HT1080 (cell line): Measurements from ENCODE around the gene CALB2. TPM values are rescaled to one million over a fixed set of nuclear protein-coding genes. Genes with fewer than 3 reads are reported as not detected.

ENCODE experiments used
- DNase-seq: peaks from one replicate; pipeline ENCODE4 v3.0.0-alpha.2; 2015; ENCODE audit warnings: low read depth
- total RNA-seq: library from RNA; depleted of rRNA; stranded (reverse); fragments of >200 nt; shearing (Covaris generic); gene quantifications from 2 replicates; pipeline ENCODE4 v1.2.3, GENCODE V29; 2014

The CALB2 gene
- total RNA-seq, 1 experiment from 2014 or later: 6.9 TPM

DNA sequence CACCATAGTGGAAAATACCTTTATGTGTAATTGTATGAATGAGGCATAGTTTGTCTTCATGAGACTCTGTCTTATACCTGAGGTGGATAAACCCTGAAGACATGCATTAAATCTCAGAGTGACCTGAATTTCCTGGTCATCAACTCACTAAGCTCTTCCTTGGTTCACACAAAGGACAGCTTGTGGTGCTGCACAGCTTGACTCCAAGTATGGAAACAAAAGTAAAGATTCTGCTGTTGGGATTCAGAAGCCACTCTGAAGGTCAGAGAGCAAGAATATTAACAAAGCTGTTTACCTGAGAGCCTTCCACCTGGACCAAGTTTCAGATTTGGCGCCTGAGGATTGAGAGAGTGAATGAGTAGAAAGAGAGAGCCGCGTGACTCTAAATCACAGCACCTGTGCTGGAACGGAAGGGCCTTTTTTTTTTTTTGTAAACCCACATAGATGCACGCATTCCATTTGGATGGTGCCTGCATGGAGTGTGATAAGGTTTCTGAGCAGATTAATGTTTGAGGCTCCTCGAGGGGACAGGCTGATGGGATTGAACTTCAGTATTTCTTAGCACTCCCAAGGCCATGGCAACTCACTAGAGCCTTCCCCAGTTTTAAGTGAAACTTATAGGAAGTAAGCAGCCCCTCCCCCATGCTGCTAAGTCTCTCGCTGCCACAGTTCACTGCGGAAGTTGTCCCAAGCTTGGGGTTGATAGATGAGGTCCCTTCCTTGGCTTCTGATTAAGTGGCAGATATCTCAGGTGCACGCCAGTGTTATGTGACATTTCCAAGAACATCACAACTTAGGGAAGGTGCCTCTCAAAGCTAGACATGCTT, 28.7 kb downstream of the CALB2 start:
- no peak for DNase-seq

DNA sequence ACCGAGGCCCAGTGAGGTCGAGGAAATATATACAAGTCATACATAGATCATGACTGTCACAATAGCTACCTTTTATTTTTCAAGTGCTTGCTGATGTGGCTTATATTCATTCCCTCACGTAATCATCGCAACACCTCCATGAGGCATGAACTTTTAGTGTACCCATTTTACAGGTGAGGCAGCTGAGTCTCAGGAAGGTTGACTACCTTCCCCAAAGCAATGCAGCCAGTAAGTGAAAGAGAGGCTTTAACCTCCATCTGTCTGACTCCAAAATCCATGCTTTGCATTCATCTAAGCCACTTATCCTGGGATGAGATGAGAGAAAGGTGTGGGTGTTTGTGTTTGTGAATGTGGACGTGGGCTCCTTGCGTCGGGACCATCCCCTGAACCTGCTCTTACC, 30.8 kb downstream of the CALB2 start:
- no peak for DNase-seq

DNA sequence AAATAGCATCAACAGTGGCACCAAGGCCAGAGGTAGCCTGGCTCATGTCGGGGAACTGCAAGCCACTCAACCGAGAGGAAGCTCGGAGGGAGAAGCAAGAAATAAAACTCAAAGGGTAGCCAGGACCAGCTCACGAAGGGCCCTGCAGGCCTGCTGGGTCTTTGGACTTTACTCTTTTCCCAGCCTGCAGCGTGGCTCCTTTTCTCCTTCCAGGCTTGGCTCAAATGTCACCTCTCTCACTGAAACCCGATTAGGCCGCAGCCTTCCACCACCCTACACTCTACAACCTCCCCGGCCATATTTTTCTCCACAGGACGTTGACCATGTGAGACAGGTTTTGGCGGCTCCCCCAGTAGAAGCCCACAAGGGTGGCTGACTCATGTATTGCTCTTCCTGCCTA, 38.1 kb downstream of the CALB2 start:
- no peak for DNase-seq

DNA sequence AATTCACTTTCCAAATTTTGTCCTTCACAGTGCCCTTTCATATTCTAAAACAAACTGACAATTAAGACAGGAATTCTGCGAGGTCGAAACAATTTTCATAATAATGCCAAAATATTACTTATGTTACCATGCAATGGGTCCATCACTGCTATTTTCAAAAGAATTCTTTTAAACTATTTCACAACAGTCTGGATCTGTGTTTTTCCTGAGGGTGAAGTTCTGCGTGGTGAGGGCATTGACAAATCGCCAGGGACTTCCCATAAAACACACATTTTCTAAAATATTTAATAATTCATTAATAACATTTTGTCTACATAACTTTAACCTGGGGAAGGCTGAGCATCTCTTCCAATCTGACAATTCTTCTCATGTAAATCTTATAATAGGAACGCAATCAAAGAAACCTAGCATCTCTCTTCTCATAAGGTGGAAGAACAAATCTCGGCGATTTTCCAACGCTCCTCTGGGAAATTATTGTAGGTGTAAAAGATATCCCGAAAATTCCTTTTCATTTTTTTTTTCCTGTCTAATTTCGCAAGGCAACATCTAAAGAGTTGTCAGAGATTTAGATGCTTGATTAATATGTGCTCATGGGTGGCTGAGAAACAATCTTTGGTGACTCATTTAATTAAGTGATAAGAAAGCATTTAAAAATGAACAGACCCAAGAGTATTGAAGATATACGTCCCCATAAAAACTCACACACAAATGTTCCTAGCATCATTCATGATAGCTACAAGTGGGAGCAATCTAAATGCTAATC, 41.5 kb downstream of the CALB2 start:
- no peak for DNase-seq

DNA sequence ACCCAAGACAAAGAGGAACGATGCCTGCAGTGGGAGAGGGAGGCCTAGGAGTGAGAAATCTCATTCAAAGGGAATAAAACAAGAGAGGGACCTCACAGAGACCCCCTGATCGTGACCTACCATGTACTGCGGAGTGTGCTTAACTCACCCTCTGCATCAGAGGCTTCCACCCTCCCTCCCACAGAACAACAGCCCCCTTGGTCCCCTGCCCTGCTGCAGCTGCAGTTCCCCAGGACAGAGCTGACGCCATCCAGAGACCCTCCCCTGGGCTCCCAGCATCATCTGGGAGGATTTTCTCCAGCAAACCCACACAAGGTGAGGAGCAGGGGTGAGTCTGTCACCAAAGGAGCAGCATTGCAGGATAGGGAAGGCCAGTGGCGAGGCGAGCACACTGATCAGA, 43.5 kb downstream of the CALB2 start:
- DNase-seq: no peak

DNA sequence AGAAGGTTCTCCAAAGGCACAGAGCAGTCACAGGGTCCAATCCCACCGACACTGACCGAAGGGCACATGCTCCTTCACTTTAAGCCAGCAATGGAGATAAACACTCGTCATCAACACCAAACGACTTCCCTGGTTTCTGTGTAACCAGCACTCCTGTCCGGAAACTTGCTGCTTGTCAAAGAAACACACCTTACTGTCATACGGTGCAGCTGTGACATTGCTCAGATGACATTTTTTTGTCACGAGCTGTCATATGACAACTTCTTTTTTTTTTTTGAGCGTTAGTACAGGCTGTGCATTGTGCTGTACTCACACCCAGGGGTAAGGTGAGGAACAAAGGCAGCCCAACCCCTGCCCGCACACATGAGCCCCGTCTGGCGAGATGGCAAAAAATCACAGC, 44.2 kb downstream of the CALB2 start:
- DNase-seq: no peak

DNA sequence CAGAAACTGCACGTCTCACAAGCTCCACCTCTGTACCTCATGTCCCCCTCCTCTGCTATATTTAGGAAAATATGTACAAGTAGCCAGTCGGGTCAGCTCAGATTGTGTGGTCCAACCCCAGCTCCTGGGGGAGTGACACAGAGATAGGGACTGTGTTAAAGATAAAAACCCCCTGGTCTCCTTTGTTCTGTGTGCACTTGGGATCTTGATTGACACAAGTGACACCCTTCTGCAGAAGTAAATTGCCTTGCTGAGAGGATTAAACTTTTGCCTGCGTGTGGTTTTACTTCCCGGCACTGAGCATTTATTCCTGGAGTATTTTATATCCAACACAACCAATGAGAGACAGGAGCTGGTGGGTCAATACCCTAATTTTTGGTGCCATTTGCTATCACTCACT, 45.8 kb downstream of the CALB2 start:
- DNase-seq: no peak

DNA sequence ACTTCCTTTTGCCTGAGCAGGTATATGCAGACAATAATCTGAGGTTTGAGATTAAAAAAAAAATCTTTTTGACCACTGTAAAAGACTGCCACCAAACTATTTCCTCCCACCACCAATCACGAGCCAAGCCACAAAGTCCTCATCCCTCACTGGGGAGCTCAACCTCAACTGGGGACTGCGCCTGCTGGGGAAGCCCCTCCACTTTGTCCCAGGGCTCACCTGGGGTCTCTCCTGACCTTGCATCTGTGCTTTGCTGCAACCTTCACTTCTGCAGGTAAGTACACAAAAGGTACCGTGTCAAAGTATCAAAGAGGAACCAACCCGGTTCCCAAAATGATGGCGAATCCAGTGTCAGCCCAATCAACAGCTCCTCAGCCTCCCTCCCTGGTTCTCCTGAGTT, 47.8 kb downstream of the CALB2 start:
- no peak for DNase-seq

DNA sequence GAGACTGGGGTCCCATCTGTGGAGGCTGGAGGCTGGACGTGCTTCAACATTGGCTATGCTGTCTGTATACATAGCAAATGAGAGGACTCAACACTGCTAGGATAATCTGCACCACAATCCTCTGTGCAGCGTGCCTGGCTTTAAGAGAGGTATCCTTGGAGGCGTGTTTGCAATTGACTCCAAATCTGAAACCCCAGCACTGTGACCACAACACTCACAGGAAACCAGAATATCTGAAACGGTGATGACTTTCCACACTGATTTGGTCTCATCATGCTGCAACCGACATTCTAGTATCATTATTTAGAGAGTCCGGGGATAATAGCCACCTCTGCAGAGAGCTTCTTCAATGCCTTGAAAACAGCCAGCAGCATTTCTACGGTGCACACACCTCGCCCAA, 48.2 kb downstream of the CALB2 start:
- DNase-seq: no peak

DNA sequence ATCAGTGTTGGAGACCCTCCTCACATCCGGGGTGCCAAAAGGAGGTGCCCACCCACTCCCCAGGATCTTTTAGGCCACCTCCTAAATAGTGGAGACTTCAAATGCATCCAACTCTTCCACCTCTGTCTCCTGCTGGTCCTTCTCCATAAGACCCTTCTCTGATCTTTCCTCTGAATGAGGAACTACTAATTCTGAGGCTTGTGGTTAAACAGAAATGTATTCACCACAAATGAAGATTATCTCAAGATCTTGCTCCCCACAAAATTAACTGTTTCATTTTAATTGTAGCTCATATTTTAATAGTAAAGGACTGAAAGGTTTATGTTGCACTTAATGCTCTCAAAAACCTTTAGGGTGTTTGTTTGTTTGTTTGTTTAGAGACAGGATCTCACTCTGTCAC, 49.2 kb downstream of the CALB2 start:
- DNase-seq: no peak

DNA sequence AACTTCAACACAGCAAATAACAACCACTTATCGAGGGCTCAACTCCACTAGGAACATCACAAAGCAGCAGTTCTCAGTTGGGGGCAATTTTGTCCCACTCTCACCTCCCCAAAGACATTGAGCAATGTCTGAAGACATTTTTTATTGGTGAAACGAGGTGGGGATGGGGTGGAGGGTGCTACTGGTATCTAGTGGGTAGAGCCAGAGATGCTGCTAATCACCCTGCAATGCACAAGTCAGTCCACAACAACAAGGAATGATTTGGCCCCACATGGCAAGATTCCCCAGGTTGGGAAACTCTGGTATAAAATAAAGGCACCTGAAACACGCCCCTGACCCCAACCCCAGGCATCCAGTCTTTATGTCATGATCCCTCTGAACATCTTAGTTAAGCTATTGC, 50.0 kb downstream of the CALB2 start:
- DNase-seq: no peak

DNA sequence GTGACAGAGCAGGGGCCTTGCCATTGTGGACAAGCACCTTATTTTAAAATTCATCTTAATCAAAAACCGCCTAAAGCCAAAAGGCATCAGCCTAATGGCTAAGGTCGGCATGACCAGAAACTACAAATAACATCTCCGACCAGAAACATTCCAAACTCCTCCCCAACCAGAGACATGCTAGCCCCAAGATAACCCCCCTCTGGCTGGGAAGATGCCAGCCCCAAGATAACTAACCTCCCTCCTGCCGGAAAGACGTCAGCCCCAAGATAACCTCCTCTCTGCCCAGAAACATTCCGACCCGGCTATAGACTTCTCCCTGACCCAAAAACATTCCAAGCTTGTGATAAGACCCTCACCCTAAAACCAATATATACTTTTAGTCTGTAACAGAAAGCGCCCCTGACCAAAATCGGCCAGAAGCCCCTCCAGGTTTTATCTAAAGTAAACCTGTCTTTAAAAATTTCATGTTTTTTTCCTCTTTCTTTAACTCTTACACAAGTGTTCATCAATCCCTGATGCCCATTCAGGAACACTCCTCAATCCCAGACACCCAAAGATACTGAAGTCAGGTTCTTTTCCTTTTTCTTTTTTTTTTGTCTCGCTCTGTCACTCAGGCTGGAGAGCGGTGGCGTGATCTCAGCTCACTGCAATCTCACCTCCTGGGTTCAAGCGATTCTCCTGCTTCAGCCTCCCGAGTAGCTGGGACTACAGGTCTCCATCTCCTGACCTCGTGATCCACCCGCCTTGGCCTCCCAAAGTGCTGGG, 50.7 kb downstream of the CALB2 start:
- no peak for DNase-seq

DNA sequence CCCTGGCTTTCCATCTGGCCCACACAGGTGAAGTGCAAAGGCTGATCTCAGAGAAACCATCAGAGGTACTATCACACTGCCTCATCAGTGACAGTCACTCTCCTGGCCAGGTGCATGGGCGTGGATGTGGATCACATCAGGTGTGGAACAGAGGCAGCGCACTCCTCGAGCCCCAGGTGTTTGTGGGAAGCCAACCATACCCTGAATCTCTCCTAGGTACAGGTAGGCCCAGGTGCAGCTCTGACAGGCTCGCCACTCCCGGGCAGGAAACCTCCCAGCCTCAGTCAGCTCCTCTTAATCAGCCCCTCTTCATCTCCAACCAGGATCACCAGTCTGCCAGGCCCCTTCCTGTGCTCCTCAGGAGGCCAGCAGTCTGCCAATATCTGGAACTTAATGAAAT, 51.6 kb downstream of the CALB2 start:
- DNase-seq: no peak

DNA sequence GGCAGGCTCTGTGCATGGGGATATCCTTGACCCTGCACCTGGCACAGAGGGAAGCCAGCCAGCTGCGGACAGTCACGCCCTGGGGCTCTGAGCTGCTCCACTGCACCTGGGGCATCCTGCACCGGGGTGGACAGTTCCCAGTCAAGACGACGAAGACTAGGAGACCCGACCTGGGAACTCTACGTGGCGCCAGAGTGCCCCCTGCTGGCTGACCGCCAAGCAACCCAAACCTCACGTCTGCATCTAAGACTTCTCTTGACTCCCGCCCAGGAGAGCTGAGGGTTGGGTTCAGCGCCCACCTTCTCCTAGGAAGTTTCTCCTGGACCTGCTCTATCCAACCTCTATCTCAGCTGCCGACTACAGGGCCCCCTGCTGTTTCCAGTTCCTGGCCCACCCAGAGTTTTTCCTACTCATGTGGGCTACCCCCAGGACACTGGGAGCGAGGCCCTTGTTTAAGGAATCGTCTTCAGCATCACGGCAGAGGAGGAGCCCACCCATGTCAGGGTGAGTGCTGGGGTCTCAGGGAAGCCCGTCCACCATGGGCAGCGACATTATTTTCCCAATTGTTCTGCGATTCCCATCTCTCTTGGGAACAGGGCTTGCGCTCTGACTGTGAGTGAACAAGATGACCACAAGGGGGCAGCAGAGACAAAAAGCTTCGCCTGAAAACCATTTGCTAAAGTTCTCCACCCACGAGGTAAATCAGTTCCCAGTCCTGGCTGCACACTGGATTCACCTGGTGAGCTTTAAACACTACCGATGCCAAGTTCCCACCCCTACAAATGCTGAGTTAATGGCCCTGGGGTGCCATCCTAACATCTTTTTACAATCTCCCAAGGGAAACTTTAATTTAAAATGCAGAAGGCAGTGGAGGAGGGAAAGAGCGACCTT, 54.0 kb downstream of the CALB2 start:
- DNase-seq: peak; percentile 53

DNA sequence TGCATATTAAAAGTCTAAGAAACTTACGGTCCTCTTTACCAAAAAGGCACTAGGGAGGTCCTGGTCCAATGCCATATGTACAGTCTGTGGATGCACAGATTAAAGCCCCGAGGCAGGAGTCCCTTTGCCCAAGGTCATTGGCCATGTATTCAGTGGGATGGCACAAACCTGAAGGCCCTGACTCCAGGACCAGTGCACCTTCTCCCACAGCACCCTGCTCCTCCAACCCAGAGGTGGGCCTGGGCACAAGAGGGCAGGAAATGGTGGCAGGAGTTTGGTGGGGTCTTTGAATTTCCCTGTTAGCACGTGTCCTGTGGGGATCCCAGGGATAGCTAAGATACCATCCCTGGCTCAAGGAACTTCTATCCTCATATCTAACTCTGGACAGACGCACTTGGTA, 54.8 kb downstream of the CALB2 start:
- no peak for DNase-seq

DNA sequence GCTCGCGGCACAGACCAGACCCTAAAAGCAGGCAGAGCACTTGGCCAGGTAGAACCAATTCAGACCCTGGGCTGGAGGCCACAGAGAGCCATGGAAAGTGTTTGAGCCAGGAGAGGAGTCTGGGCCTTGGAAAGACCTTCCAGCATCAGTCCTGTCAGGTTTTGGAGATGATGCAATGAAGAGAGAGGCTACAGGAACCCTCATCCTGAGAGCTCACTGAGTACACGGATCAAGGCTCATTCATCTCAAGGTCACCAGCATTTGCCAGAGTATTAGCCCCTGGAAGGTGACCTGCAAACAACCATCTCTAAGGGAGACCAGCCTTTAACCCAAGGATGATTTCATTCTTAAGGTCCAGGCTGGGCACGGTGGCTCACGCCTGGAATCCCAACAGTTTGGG, 55.5 kb downstream of the CALB2 start:
- no peak for DNase-seq

DNA sequence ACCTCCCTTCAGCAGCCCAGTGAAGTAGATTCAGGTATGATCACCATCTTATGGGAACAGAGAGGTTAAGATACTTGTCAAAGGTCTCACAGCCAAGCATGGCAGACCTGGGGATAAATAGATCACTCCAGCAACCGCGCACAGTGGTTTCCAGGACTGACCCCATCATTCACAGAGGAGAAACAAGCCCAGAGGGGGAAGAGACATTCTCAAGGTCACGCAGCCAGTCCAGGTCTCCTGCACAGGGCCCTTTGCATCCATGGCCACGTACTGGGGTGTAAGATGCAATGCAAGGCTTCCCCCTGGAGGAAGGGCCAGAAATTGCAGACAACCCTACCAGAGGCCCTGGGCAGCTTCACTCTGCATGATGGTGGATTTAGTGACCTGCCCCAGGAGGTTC, 63.4 kb downstream of the CALB2 start:
- DNase-seq: peak; percentile 26

DNA sequence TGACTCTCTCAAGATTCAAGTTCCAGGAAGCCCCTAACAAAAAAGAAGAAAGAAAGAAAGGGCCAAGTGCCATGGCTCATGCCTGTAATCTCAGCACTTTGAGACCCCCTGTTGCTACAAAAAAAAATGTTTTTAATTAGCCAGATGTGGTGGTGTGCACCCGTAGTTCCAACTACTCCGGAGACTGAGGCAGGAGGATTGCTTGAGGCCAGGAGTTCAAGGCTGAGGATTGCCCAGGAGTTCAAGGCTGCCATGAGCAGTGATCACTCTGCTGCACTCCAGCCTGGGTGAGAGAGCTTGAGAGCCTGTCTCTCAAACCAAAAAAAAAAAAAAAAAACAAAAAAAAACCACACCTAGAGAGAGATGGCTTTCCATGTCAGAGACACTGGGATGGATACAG, 64.5 kb downstream of the CALB2 start:
- no peak for DNase-seq

DNA sequence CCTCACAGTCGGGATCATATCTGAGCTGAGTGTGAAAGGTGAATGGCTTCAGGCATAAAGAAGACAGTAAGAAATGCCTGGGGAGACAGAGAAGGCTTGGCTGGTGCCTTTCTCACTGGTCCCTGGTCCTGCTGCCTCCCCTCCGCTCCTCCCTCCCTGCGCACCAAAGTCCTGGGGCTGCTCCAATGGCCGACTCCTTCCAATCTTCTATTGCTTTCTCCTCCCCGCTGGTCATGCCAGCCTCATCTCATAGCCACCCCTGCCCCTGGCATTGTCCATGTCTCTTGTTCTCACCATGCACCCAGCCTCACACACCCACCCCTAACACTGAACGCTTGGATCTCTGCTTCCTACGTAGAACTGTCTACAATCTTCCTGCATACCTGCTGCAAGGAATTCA, 65.3 kb downstream of the CALB2 start:
- no peak for DNase-seq

DNA sequence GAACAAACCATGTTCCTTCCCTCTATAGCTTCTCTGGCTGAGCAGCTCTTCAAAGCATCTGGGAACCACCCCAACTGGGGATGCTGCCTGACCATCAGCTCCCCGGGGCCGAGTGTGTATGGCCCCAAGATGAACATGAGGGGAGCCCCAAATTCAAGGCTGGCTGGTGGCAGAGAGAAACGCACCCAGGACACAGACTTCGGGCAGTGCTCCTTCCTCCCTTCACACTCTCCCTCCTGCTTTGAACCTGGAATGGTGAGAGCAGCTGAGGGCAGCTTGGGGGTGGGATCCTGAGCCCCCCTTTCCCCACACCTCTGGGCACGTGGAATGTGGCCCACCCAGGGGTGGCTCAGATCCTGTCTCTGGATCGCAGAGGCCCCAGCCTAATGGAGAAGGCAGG, 66.1 kb downstream of the CALB2 start:
- no peak for DNase-seq

DNA sequence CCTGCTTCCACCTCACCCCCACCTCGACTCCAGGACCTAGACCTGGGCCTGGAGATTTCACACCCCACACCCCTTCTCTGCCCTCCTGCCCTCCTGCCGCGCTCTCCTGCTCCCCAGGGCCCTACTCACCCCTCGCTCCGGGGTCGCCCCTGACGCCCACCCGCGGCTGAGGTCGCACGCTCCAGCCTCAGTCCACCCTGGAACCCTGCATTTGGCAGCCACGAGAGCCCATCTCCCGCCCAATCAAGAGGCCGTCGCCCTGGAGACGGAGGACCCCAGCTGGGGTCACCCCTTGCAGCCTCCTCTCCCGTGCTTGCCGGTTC, 67.2 kb downstream of the CALB2 start:
- no peak for DNase-seq
